A549 treated with AZD9567 at 1 μM for 4 hours (cell line): ENCODE measurements around the gene HDGF. TPM values are rescaled to one million over a fixed set of nuclear protein-coding genes. Genes with fewer than 3 reads are reported as not detected.

Source experiments
- total RNA-seq: library from RNA; stranded (reverse); fragments of 200-300 nt; extraction: Qiagen RNA extraction; gene quantifications from 5 replicates; pipeline ENCODE4 v1.2.3, GENCODE V29; 2022; ENCODE audit not compliant: insufficient read depth

Gene HDGF
- 344 to 405 TPM (median 380 TPM) in 5 replicates for total RNA-seq

GRCh38 chr1:156751451-156751756, at the start of gene HDGF:
Gene HDGF, minus strand, starts transcription at chr1:156751675. Its CDS starts 246 bp downstream, at chr1:156751429.

GRCh38 chr1:156767101-156767878, 15.8 kb upstream of the HDGF start, which contains the start of gene PRCC:
Gene PRCC, plus strand, starts transcription at chr1:156767535. Its CDS starts 237 bp downstream, at chr1:156767772.

GRCh38 chr1:156740741-156741480, 10.6 kb downstream of the HDGF start, which contains the start of gene MRPL24:
Gene MRPL24, minus strand, starts transcription at chr1:156741088. Its CDS starts 2,384 bp downstream, at chr1:156738704.

GRCh38 chr1:156728599-156729462, 22.6 kb downstream of the HDGF start, which contains the start of gene ISG20L2:
Gene ISG20L2, minus strand, starts transcription at chr1:156728766. Its CDS starts 1,114 bp downstream, at chr1:156727652.

GRCh38 chr1:156727926-156728598, 23.4 kb downstream of the HDGF start, which contains the start of gene METTL25B:
Gene METTL25B, plus strand, starts transcription at chr1:156728469. Its CDS starts 636 bp downstream, at chr1:156729105.

GRCh38 chr1:156705321-156705917, 46.1 kb downstream of the HDGF start, which contains the start of gene CRABP2:
Gene CRABP2, minus strand, starts transcription at chr1:156705583. Its CDS starts 137 bp downstream, at chr1:156705446.

Other genes starting within 250 kb of the HDGF start
- gene IQGAP3, start 179.1 kb downstream of the HDGF start, total RNA-seq, result 9.4 to 20.1 TPM (median 18.7 TPM) in 5 replicates
- gene TTC24, start 172.0 kb downstream of the HDGF start, total RNA-seq, result not detected in 5 replicates
- 112 to 177 TPM (median 169 TPM) in 5 replicates for gene NAXE, start 159.9 kb downstream of the HDGF start, total RNA-seq
- 59.5 to 87.5 TPM (median 65.3 TPM) in 5 replicates for gene GPATCH4, start 150.2 kb downstream of the HDGF start, total RNA-seq
- 0.06 to 0.18 TPM (median 0.12 TPM) in 3 of 5 replicates, not detected in the others for gene HAPLN2, start 132.3 kb downstream of the HDGF start, total RNA-seq
- gene BCAN, start 109.6 kb downstream of the HDGF start, total RNA-seq, result 0.09 to 0.29 TPM (median 0.10 TPM) in 3 of 5 replicates, not detected in the others
- gene NES, start 74.3 kb downstream of the HDGF start, total RNA-seq, result 0.90 to 1.5 TPM (median 1.1 TPM) in 5 replicates
- gene CRABP2, start 46.1 kb downstream of the HDGF start, total RNA-seq, result 6.8 to 13.3 TPM (median 8.9 TPM) in 5 replicates
- gene METTL25B, start 23.2 kb downstream of the HDGF start, total RNA-seq, result 26.2 to 29.5 TPM (median 26.9 TPM) in 5 replicates
- gene ISG20L2, start 22.9 kb downstream of the HDGF start, total RNA-seq, result 38.9 to 72.8 TPM (median 43.1 TPM) in 5 replicates
- 153 to 197 TPM (median 189 TPM) in 5 replicates for gene MRPL24, start 10.6 kb downstream of the HDGF start, total RNA-seq
- gene PRCC, start 15.9 kb upstream of the HDGF start, total RNA-seq, result 67.6 to 95.6 TPM (median 75.0 TPM) in 5 replicates
- gene SH2D2A, start 65.2 kb upstream of the HDGF start, total RNA-seq, result 2.6 to 3.6 TPM (median 2.7 TPM) in 5 replicates
- not detected in 5 replicates for gene INSRR, start 107.4 kb upstream of the HDGF start, total RNA-seq
- 0.04 to 0.13 TPM (median 0.09 TPM) in 4 of 5 replicates, not detected in the other for gene NTRK1, start 109.2 kb upstream of the HDGF start, total RNA-seq
- gene PEAR1, start 142.0 kb upstream of the HDGF start, total RNA-seq, result 3.4 to 5.8 TPM (median 5.1 TPM) in 5 replicates
- 0.12 to 0.20 TPM (median 0.17 TPM) in 4 of 5 replicates, not detected in the other for gene LRRC71, start 169.0 kb upstream of the HDGF start, total RNA-seq